Duodenal mucosa (tissue), 2 donors: Measurements from ENCODE around the gene SSBP3.

ENCODE experiments used
- H3K27ac ChIP-seq: one replicate; pipeline ENCODE4 v1.7.0; 2013; ENCODE audit warnings: low read depth, low read length
- H3K27me3 ChIP-seq, 2 donors: one replicate each; pipeline ENCODE4 v1.7.0; 2013; ENCODE audit warnings: low read length in 2 of 2, control low read depth in 1 of 2; ENCODE audit not compliant: insufficient read depth in 2 of 2, control insufficient read depth in 1 of 2
- H3K36me3 ChIP-seq, 2 donors: one replicate each; pipeline ENCODE4 v1.7.0; 2013; ENCODE audit warnings: low read length in 2 of 2, control low read depth in 1 of 2; ENCODE audit not compliant: insufficient read depth in 2 of 2, control insufficient read depth in 1 of 2
- H3K4me1 ChIP-seq, 2 donors: one replicate each; pipeline ENCODE4 v1.7.0; 2013; ENCODE audit warnings: low read length in 2 of 2, control low read depth in 1 of 2; ENCODE audit not compliant: insufficient read depth in 2 of 2, control insufficient read depth in 1 of 2
- H3K4me3 ChIP-seq, 2 donors: one replicate each; pipeline ENCODE4 v1.7.0; 2013; ENCODE audit warnings: low read length in 2 of 2, low read depth in 1 of 2
- H3K9ac ChIP-seq, 2 donors: one replicate each; pipeline ENCODE4 v1.7.0; 2013; ENCODE audit warnings: low read length in 2 of 2, low read depth in 1 of 2
- H3K9me3 ChIP-seq, 2 donors: one replicate each; pipeline ENCODE4 v1.7.0; 2013; ENCODE audit warnings: low read length in 2 of 2, control low read depth in 1 of 2; ENCODE audit not compliant: control insufficient read depth in 1 of 2

Gene SSBP3

GRCh38 chr1:54302549-54302948 is 103.6 kb downstream of the SSBP3 start:
- Histone ChIP-seq H3K4me1 (peaks cover 37 to 46% of the 10 kb centered on the region in 2 donors), H3K27ac (no peak overlapping the region)

GRCh38 chr1:54301497-54301896 is 104.7 kb downstream of the SSBP3 start:
- Histone ChIP-seq H3K27ac (no peak overlapping the region), H3K27me3 (no peaks in the 10 kb centered on the region), H3K4me3 (no peak overlapping the region), H3K9ac (no peak overlapping the region), H3K4me1 (peaks cover 39 to 50% of the 10 kb centered on the region in 2 donors), H3K9me3 (no peaks in the 10 kb centered on the region), H3K36me3 (no peaks in the 10 kb centered on the region)

More at GRCh38 chr1:54302549-54302948, 103.6 kb downstream of the SSBP3 start:
- Histone ChIP-seq H3K27me3 (no peaks in the 10 kb centered on the region), H3K9me3 (no peaks in the 10 kb centered on the region), H3K36me3 (peaks cover 0 to 3% of the 10 kb centered on the region in 2 donors), H3K9ac (no peak overlapping the region), H3K4me3 (no peak overlapping the region)

DNA sequence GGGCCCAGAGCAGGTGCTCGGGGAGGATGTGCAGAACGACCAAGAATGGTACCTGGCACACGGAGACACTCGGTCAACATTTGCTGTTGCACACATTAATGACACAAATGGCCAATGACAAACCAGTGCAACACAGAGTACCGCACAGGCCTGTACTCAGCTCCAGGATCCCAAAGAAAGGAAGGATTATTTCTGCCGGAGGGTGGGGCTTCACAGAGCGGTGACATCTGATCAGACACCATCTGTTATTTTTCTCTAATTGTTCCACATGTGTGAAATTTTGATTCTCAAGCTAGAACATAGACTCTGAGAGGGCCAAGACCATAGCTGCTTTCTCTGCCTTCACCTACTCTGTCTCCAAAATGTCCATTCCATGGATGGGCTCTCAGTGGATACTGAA is 105.8 kb downstream of the SSBP3 start:
- Histone ChIP-seq H3K36me3 (no peaks in the 10 kb centered on the region), H3K9me3 (no peaks in the 10 kb centered on the region), H3K4me1 (peaks cover 39 to 52% of the 10 kb centered on the region in 2 donors), H3K27ac (no peak overlapping the region), H3K9ac (no peak overlapping the region), H3K4me3 (no peak overlapping the region), H3K27me3 (no peaks in the 10 kb centered on the region)

- no peak overlapping the region for H3K4me3 ChIP-seq
- peaks cover 48 to 54% of the 10 kb centered on the region in 2 donors for H3K4me1 ChIP-seq
- H3K9ac ChIP-seq = peak overlapping the region in 1 of 2 donors; percentile 4
- no peaks in the 10 kb centered on the region for H3K27me3 ChIP-seq
- no peaks in the 10 kb centered on the region for H3K9me3 ChIP-seq
- H3K36me3 ChIP-seq = no peaks in the 10 kb centered on the region
- H3K27ac ChIP-seq = no peak overlapping the region
Measured at GRCh38 chr1:54299037-54299436, 107.2 kb downstream of the SSBP3 start.

DNA sequence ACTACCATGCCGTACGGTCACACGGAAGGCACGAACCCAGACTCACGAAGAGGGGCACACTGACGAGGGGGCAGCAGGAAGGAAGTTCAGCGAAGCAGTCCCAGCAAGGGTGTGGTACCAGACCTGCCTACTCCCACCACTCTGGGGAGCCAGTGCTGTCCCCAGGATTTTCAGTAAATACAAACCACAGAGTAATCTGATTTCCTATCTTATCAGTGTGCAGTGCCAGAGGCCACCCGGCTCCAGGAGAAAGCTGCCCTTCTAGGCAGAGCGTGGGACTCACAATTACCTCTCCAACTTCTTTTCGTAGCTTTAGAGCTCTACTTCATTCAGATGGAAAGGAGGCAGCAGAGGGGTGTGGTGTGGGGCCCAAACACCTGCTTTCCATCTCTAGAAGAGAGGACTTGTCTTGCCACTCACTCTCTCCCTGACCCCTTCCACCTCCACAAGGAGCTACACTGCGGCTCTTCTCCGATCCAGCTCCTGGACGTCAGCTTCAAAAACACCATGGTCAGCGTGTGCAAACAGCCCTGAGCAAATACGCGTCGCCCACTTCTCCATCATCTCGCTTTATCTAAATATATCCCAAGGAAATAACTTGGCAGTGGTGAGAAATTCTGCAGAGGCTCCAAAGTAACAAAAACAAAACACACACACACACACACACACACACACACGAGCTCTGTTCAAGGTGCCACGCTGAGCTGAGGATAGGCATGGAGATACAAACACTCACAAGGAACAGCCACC is 107.7 kb downstream of the SSBP3 start:
- peak overlapping the region; percentile 4 for H3K9ac ChIP-seq
- no peaks in the 10 kb centered on the region for H3K27me3 ChIP-seq
- H3K4me1 ChIP-seq = peaks cover 47 to 50% of the 10 kb centered on the region in 2 donors
- H3K9me3 ChIP-seq = no peaks in the 10 kb centered on the region
- peak overlapping the region in 1 of 2 donors; percentile 17 for H3K4me3 ChIP-seq
- H3K36me3 ChIP-seq = no peaks in the 10 kb centered on the region
- H3K27ac ChIP-seq = no peak overlapping the region

GRCh38 chr1:54297596-54298283 is 108.5 kb downstream of the SSBP3 start:
- H3K4me1 ChIP-seq = peaks cover 41 to 43% of the 10 kb centered on the region in 2 donors
- peak overlapping the region in 1 of 2 donors; percentile 17 for H3K4me3 ChIP-seq
- H3K27me3 ChIP-seq = no peaks in the 10 kb centered on the region
- H3K27ac ChIP-seq = no peak overlapping the region
- H3K9ac ChIP-seq = peak overlapping the region; percentile 4
- no peaks in the 10 kb centered on the region for H3K9me3 ChIP-seq
- no peaks in the 10 kb centered on the region for H3K36me3 ChIP-seq

GRCh38 chr1:54296666-54297065 is 109.5 kb downstream of the SSBP3 start:
- Histone ChIP-seq H3K27ac (no peak overlapping the region), H3K4me3 (no peak overlapping the region), H3K36me3 (no peaks in the 10 kb centered on the region), H3K9me3 (no peaks in the 10 kb centered on the region), H3K4me1 (peaks cover 49 to 50% of the 10 kb centered on the region in 2 donors), H3K9ac (no peak overlapping the region), H3K27me3 (no peaks in the 10 kb centered on the region)

DNA sequence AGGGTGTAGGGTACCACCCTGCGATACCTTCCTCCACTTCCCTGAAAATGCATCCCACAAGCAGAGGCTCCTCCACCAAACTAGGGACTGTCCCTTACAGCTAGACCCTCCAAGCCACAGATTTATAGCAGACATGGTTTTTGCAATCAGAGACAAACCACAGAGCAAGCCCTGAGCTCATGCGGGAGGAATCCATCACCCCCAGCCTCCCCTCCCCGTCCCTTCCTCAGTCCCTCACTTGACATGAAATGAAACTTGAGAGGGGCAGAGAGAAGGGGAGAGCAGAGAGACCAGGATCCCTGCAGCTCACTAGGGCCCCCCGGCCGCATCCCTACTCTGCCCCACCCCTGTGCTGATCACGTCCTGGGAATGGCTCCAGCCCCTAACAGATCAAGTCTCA is 111.3 kb downstream of the SSBP3 start:
- no peaks in the 10 kb centered on the region for H3K27me3 ChIP-seq
- H3K4me1 ChIP-seq = peaks cover 58 to 61% of the 10 kb centered on the region in 2 donors
- H3K27ac ChIP-seq = no peak overlapping the region

GRCh38 chr1:54292002-54292911 is 113.9 kb downstream of the SSBP3 start:
- Histone ChIP-seq H3K27me3 (no peaks in the 10 kb centered on the region), H3K4me3 (no peak overlapping the region), H3K9ac (peak overlapping the region in 1 of 2 donors; percentile 40), H3K27ac (peak overlapping the region; percentile 8), H3K4me1 (peaks cover 58 to 60% of the 10 kb centered on the region in 2 donors), H3K9me3 (no peaks in the 10 kb centered on the region), H3K36me3 (no peaks in the 10 kb centered on the region)

More for the DNA sequence above, 111.3 kb downstream of the SSBP3 start:
- H3K4me3 ChIP-seq = no peak overlapping the region
- no peaks in the 10 kb centered on the region for H3K36me3 ChIP-seq
- H3K9ac ChIP-seq = no peak overlapping the region
- no peaks in the 10 kb centered on the region for H3K9me3 ChIP-seq
